HEK293 (cell line): ENCODE measurements around the gene RSU1.

Source experiments
- CTCF ChIA-PET: fragments of 350-600 bp; formaldehyde crosslinking; extraction: SDS; loops from one replicate; lab custom pipeline; 2021; ENCODE audit warnings: antibody characterized with exemption; lab: Yijun Ruan, JAX
- POLR2A ChIA-PET: fragments of 300-600 bp; formaldehyde crosslinking; extraction: SDS; loops from one replicate; lab custom pipeline; 2020; ENCODE audit warnings: antibody characterized with exemption, inconsistent platforms; lab: Yijun Ruan, JAX
- H3K27ac ChIP-seq: fragments of 200-500 bp; sonication (Bioruptor generic); 2 replicates; pipeline ENCODE4 v1.5.1; 2014; ENCODE audit warnings: low read depth, low read length, control low read depth, inconsistent platforms; ENCODE audit errors: extremely low read depth
- H3K36me3 ChIP-seq, 2 experiments: fragments of 200-500 bp in 1 of 2; sonication (Bioruptor generic) in 1 of 2; 1 replicate in 1 of 2; 2 replicates in 1 of 2; pipeline ENCODE4 v1.5.1; 2014 to 2017; ENCODE audit warnings: inconsistent platforms in 2 of 2, low read length in 2 of 2; ENCODE audit not compliant: control insufficient read depth in 2 of 2, insufficient read depth in 1 of 2
- H3K4me1 ChIP-seq: fragments of 200-500 bp; sonication (Bioruptor generic); 2 replicates; pipeline ENCODE4 v1.5.1; 2014; ENCODE audit warnings: mild to moderate bottlenecking, low read length, inconsistent platforms; ENCODE audit not compliant: control insufficient read depth, insufficient read depth
- H3K4me3 ChIP-seq: 2 replicates; pipeline ENCODE4 v1.5.1; 2011; ENCODE audit warnings: low read depth, mild to moderate bottlenecking, control low read depth, low read length, moderate library complexity
- H3K9me3 ChIP-seq: fragments of 200-500 bp; sonication (Bioruptor generic); 2 replicates; pipeline ENCODE4 v1.5.1; 2014; ENCODE audit warnings: low read depth, low read length, inconsistent platforms; ENCODE audit not compliant: control insufficient read depth, insufficient read depth
- BCL11A ChIP-seq: fragments of 450-650 bp; formaldehyde crosslinking; IDR thresholded peaks from 2 replicates; pipeline ENCODE4 v1.5.1; 2016; ENCODE audit warnings: low read depth, missing biosample characterization, missing genetic modification characterization
- HOXA7 ChIP-seq: sonication (generic); formaldehyde crosslinking; IDR thresholded peaks from 2 replicates; pipeline ENCODE4 v1.8.1; 2022; ENCODE audit warnings: missing genetic modification reagents, borderline replicate concordance
- INSM2 ChIP-seq: fragments of 450-650 bp; formaldehyde crosslinking; IDR thresholded peaks from 2 replicates; pipeline ENCODE4 v1.5.1; 2016; ENCODE audit warnings: missing biosample characterization, missing genetic modification characterization
- KLF17 ChIP-seq: fragments of 450-650 bp; formaldehyde crosslinking; IDR thresholded peaks from 2 replicates; pipeline ENCODE4 v1.5.1; 2016; ENCODE audit warnings: missing biosample characterization, missing genetic modification characterization
- PRDM1 ChIP-seq: fragments of 450-650 bp; formaldehyde crosslinking; IDR thresholded peaks from 2 replicates; pipeline ENCODE4; 2016; ENCODE audit warnings: missing biosample characterization, missing genetic modification characterization
- YY1 ChIP-seq: fragments of 450-650 bp; formaldehyde crosslinking; IDR thresholded peaks from 2 replicates; pipeline ENCODE4 v1.5.1; 2018; ENCODE audit warnings: missing biosample characterization, missing genetic modification characterization
- ZBTB49 ChIP-seq: fragments of 450-650 bp; formaldehyde crosslinking; IDR thresholded peaks from 2 replicates; pipeline ENCODE4 v1.5.1; 2016; ENCODE audit warnings: missing biosample characterization, missing genetic modification characterization, low read depth
- ZNF24 ChIP-seq: fragments of 450-650 bp; formaldehyde crosslinking; IDR thresholded peaks from 2 replicates; pipeline ENCODE4 v1.5.1; 2016; ENCODE audit warnings: missing biosample characterization, missing genetic modification characterization
- ZNF280C ChIP-seq: fragments of 450-650 bp; formaldehyde crosslinking; IDR thresholded peaks from 2 replicates; pipeline ENCODE4 v1.5.1; 2016; ENCODE audit warnings: missing biosample characterization, missing genetic modification characterization
- ZNF37A ChIP-seq: fragments of 450-650 bp; IDR thresholded peaks from 2 replicates; pipeline ENCODE4 v1.5.1; 2018; ENCODE audit warnings: missing biosample characterization, missing genetic modification characterization
- ZNF518A ChIP-seq: fragments of 450-650 bp; formaldehyde crosslinking; conservative IDR thresholded peaks from 2 replicates; pipeline ENCODE4 v1.5.1; 2016; ENCODE audit warnings: low read depth, missing biosample characterization, missing genetic modification characterization
- ZNF600 ChIP-seq: fragments of 450-650 bp; formaldehyde crosslinking; IDR thresholded peaks from 2 replicates; pipeline ENCODE4 v1.5.1; 2016; ENCODE audit warnings: missing biosample characterization, missing genetic modification characterization
- ZNF623 ChIP-seq: fragments of 450-650 bp; formaldehyde crosslinking; IDR thresholded peaks from 2 replicates; pipeline ENCODE4 v1.5.1; 2016; ENCODE audit warnings: missing biosample characterization, missing genetic modification characterization
- ZNF629 ChIP-seq: fragments of 450-650 bp; formaldehyde crosslinking; IDR thresholded peaks from 2 replicates; pipeline ENCODE4 v1.5.1; 2017; ENCODE audit warnings: missing biosample characterization, missing genetic modification characterization
- ZNF658 ChIP-seq: fragments of 450-650 bp; formaldehyde crosslinking; IDR thresholded peaks from 2 replicates; pipeline ENCODE4; 2016; ENCODE audit warnings: missing biosample characterization, missing genetic modification characterization

RSU1 gene

GRCh38 chr10:16606923-16607322 is 210.3 kb downstream of the RSU1 start:
- Histone ChIP-seq H3K27ac (no peak overlapping the region), H3K9me3 (no peaks in the 10 kb centered on the region), H3K4me1 (no peaks in the 10 kb centered on the region), H3K4me3 (no peak overlapping the region), H3K36me3 (no peaks in the 10 kb centered on the region)
- TF ChIP-seq KLF17 (tag by site-specific recombination) (no peak), ZNF629 (tag by site-specific recombination) (no peak), ZNF518A (no peak), ZBTB49 (tag by site-specific recombination) (no peak), ZNF600 (tag by site-specific recombination) (no peak), PRDM1 (no peak), ZNF280C (tag by site-specific recombination) (no peak), BCL11A (tag by site-specific recombination) (no peak), HOXA7 (CRISPR knock-in tag) (no peak), ZNF24 (tag by site-specific recombination) (no peak), ZNF37A (tag by site-specific recombination) (no peak), YY1 (tag by site-specific recombination) (no peak), ZNF658 (tag by site-specific recombination) (no peak), ZNF623 (no peak), INSM2 (no peak)
- POLR2A ChIA-PET = no interaction called here
- CTCF ChIA-PET = no interaction called here
